ENCODE results near the gene ACSL6.
"Not testable (repeated sequence)": the region's sequence is repeated elsewhere in the genome, so short reads cannot be mapped to it uniquely, and the experiment has no call there.

ACSL6 gene

GRCh38 chr5:131906668-131907067 lies 104.8 kb downstream of the ACSL6 start:
- TF ChIP-seq ZFX (IDR thresholded peaks at IDR 0.05; ENCODE audit: borderline replicate concordance), result no peak
- no peak for TF ChIP-seq CTCF (IDR thresholded peaks at IDR 0.05)
- no peak overlapping the region for H3K27ac ChIP-seq

GRCh38 chr5:131902266-131902665 lies 109.2 kb downstream of the ACSL6 start:
- H3K27ac ChIP-seq, result not testable (repeated sequence)
